ENCODE measurements around the gene ATG14.

ATG14 gene

GRCh38 chr14:55381040-55381439 lies 30.6 kb downstream of the ATG14 start:
- DNase-seq (ENCODE audit: insufficient read length, low spot score), result no peak
- no peak for TF ChIP-seq CTCF (IDR thresholded peaks at IDR 0.05; ENCODE audit: insufficient read depth, missing control alignments)
- no peak for FAIRE-seq

GRCh38 chr14:55377236-55377635 lies 34.4 kb downstream of the ATG14 start:
- FAIRE-seq (no peak), DNase-seq (ENCODE audit: insufficient read length, low spot score) (no peak)
- no peak for TF ChIP-seq CTCF (IDR thresholded peaks at IDR 0.05; ENCODE audit: insufficient read depth, missing control alignments)

GRCh38 chr14:55374771-55375170 lies 36.9 kb downstream of the ATG14 start:
- no peak for DNase-seq (ENCODE audit: insufficient read length, low spot score)
- no peak for FAIRE-seq
- TF ChIP-seq CTCF (IDR thresholded peaks at IDR 0.05; ENCODE audit: insufficient read depth, missing control alignments), result no peak

- no peak for TF ChIP-seq CTCF (IDR thresholded peaks at IDR 0.05; ENCODE audit: insufficient read depth, missing control alignments)
- FAIRE-seq (no peak), DNase-seq (ENCODE audit: insufficient read length, low spot score) (no peak)
Observed at GRCh38 chr14:55373784-55374705, 37.6 kb downstream of the ATG14 start.

GRCh38 chr14:55372825-55373224 lies 38.8 kb downstream of the ATG14 start:
- FAIRE-seq (no peak), DNase-seq (ENCODE audit: insufficient read length, low spot score) (no peak)

GRCh38 chr14:55372423-55372822 lies 39.2 kb downstream of the ATG14 start:
- no peak for TF ChIP-seq CTCF (IDR thresholded peaks at IDR 0.05; ENCODE audit: insufficient read depth, missing control alignments)
- DNase-seq (ENCODE audit: insufficient read length, low spot score) (no peak), FAIRE-seq (no peak)

More at GRCh38 chr14:55372825-55373224, 38.8 kb downstream of the ATG14 start:
- no peak for TF ChIP-seq CTCF (IDR thresholded peaks at IDR 0.05; ENCODE audit: insufficient read depth, missing control alignments)

- DNase-seq (ENCODE audit: insufficient read length, low spot score) (no peak), FAIRE-seq (no peak)
- TF ChIP-seq CTCF (IDR thresholded peaks at IDR 0.05; ENCODE audit: insufficient read depth, missing control alignments), result no peak
Observed at GRCh38 chr14:55370883-55371455, 40.7 kb downstream of the ATG14 start.
